GM12878 (cell line): ENCODE data around the gene KLK12. TPM values are rescaled to one million over a fixed set of nuclear protein-coding genes. Genes with fewer than 3 reads are reported as not detected.
"Not testable (repeated sequence)": the region's sequence is repeated elsewhere in the genome, so short reads cannot be mapped to it uniquely, and the experiment has no call there.

Experiments
- ATAC-seq: fragments of 200-7000 bp; cut with Tn5 transposase; 3 replicates; pipeline ENCODE4 v1.9.1; 2020; ENCODE audit warnings: mild to moderate bottlenecking, moderate library complexity
- BruUV-seq: library from RNA; stranded (reverse); fragments of 400-500 nt; replicated peaks from 2 replicates; lab custom pipeline; 2021; lab: Mats Ljungman, UMichigan
- CTCF ChIA-PET: fragments of 300-600 bp; sonication (Branson Sonifier 250); formaldehyde crosslinking; extraction: SDS; loops from one replicate; lab custom pipeline; 2021; ENCODE audit warnings: inconsistent platforms; lab: Yijun Ruan, JAX
- POLR2A ChIA-PET: fragments of 350-600 bp; formaldehyde crosslinking; extraction: SDS; loops from one replicate; lab custom pipeline; 2021; ENCODE audit warnings: inconsistent platforms; lab: Charles Lee
- RAD21 ChIA-PET: fragments of 300-600 bp; sonication (Branson Sonifier 250); formaldehyde crosslinking; loops from one replicate; lab custom pipeline; 2023; ENCODE audit warnings: antibody characterized with exemption; ENCODE audit not compliant: unreplicated experiment; lab: Charles Lee
- SMC1A ChIA-PET: fragments of 300-600 bp; sonication (Branson Sonifier 250); formaldehyde crosslinking; loops from one replicate; lab custom pipeline; 2023; ENCODE audit not compliant: unreplicated experiment, uncharacterized antibody; lab: Charles Lee
- DNase-seq: peaks from one replicate; pipeline ENCODE4 v3.0.0-alpha.2; 2011; ENCODE audit warnings: low read depth, low spot score
- FAIRE-seq: peaks from 3 replicates; lab custom pipeline; 2011; peaks lifted over from hg19 to GRCh38; lab: Jason Lieb, UNC
- H2AFZ ChIP-seq: 2 replicates; pipeline ENCODE4 v1.6.0; 2011; ENCODE audit warnings: low read depth, low read length, control low read depth; ENCODE audit not compliant: control insufficient read depth
- H3K27ac ChIP-seq: 2 replicates; pipeline ENCODE4 v1.5.1; 2011; ENCODE audit warnings: control low read depth; ENCODE audit not compliant: control insufficient read depth, insufficient read depth
- H3K27me3 ChIP-seq, 2 experiments: replicated peaks in 1 of 2; 2 replicates each; pipeline versions ENCODE4 v1.6.0 to v1.6.1; 2011; ENCODE audit warnings: low read length in 1 of 2; ENCODE audit not compliant: control insufficient read depth in 2 of 2, insufficient read depth in 2 of 2
- H3K36me3 ChIP-seq, 2 experiments: 2 replicates each; pipeline ENCODE4 v1.5.1; 2011; ENCODE audit warnings: low read length in 1 of 2; ENCODE audit not compliant: control insufficient read depth in 2 of 2, insufficient read depth in 2 of 2
- H3K4me1 ChIP-seq: 2 replicates; pipeline ENCODE4 v1.6.1; 2011; ENCODE audit warnings: mild to moderate bottlenecking, low read length, moderate library complexity, mixed read lengths; ENCODE audit not compliant: control insufficient read depth, insufficient read depth
- H3K4me2 ChIP-seq: 2 replicates; pipeline ENCODE4 v1.6.0; 2011; ENCODE audit warnings: control low read depth; ENCODE audit not compliant: control insufficient read depth, insufficient read depth
- H3K4me3 ChIP-seq: fragments of 200-600 bp; sonication (generic); 2 replicates; pipeline ENCODE4 v1.5.1; 2016
- H3K79me2 ChIP-seq: 2 replicates; pipeline ENCODE4 v1.6.0; 2011; ENCODE audit warnings: low read length; ENCODE audit not compliant: control insufficient read depth, insufficient read depth
- H3K9ac ChIP-seq: 2 replicates; pipeline ENCODE4 v1.8.0; 2011; ENCODE audit warnings: low read length, control low read depth, mixed read lengths; ENCODE audit not compliant: control insufficient read depth, insufficient read depth
- H3K9me3 ChIP-seq: replicated peaks from 3 replicates; pipeline ENCODE4 v1.5.1; 2011; ENCODE audit warnings: mild to moderate bottlenecking, low read length; ENCODE audit not compliant: control insufficient read depth, insufficient read depth
- H4K20me1 ChIP-seq: 2 replicates; pipeline ENCODE4 v1.6.0; 2011; ENCODE audit not compliant: control insufficient read depth, insufficient read depth
- DPF2 ChIP-seq: fragments of 450-650 bp; IDR thresholded peaks from 2 replicates; pipeline ENCODE4 v1.6.1; 2017; ENCODE audit warnings: mild to moderate bottlenecking
- ZNF274 ChIP-seq: IDR thresholded peaks from one replicate; pipeline ENCODE4 v1.8.0; 2011; ENCODE audit not compliant: insufficient read length, insufficient read depth
- WGBS: methylation state at CpG from one replicate; pipeline ENCODE4 v1.1.6; 2016; ENCODE audit warnings: low lambda C conversion rate; ENCODE audit not compliant: insufficient replicate concordance, insufficient coverage; ENCODE audit errors: missing lambda C conversion rate; 5-methylcytosine and 5-hydroxymethylcytosine counted together
- in situ Hi-C: fragments of 300-500 bp; cut with MboI; formaldehyde crosslinking; loops from 9 replicates; pipeline ENCODE4 v1.14.3; 2018; ENCODE audit warnings: mixed read lengths
- intact Hi-C: fragments of 100-400 bp; cut with micrococcal nuclease; formaldehyde crosslinking; loops from one replicate; pipeline ENCODE4 v1.14.2; 2022; ENCODE audit not compliant: unreplicated experiment
- polyA plus RNA-seq, 11 experiments: library from polyadenylated mRNA; depleted of rRNA in 4 of 11; unstranded in 6 of 11; stranded (reverse) in 5 of 11; fragments of >200 nt; fragmentation: Nextera tagmentation in 4 of 11; fragmentation: Illumina TruSeq in 1 of 11; extraction: Ambion mirVana in 4 of 11; extraction: Trizol in 1 of 11; gene quantifications; 1 replicate in 1 of 11; 2 replicates in 10 of 11; pipeline versions ENCODE4 v1.2.1 to v1.2.3, GENCODE V29; 2011 to 2016; ENCODE audit warnings: inconsistent platforms in 2 of 11, missing spikeins in 2 of 11, low read depth in 1 of 11
- total RNA-seq, 4 experiments: library from RNA; depleted of rRNA in 3 of 4; stranded (reverse); fragments of >200 nt in 3 of 4; fragmentation: Illumina TruSeq in 1 of 4; extraction: Trizol in 1 of 4; gene quantifications; 2 replicates each; pipeline versions ENCODE4 v1.2.1 to v1.2.3, GENCODE V29; 2013 to 2021
- TF ChIP-seq, protein P1 (sequence below): fragments of 450-650 bp; IDR thresholded peaks from 2 replicates; pipeline ENCODE4 v1.6.1; 2017; ENCODE audit warnings: mild to moderate bottlenecking
- TF ChIP-seq, protein P2 (sequence below): IDR thresholded peaks from 2 replicates; pipeline ENCODE4 v1.6.1; 2012; ENCODE audit warnings: low read depth, low read length, improper control_type of control experiment
- TF ChIP-seq, protein P3 (sequence below): IDR thresholded peaks from 2 replicates; pipeline ENCODE4 v1.6.1; 2012; ENCODE audit warnings: improper control_type of control experiment, low read depth, low read length; ENCODE audit not compliant: insufficient replicate concordance

The KLK12 gene
- total and polyA plus RNA-seq, 10 of the 15 experiments (the other 5 are each of a cell fraction or from before 2014, with no cell fraction given): not detected

DNA sequence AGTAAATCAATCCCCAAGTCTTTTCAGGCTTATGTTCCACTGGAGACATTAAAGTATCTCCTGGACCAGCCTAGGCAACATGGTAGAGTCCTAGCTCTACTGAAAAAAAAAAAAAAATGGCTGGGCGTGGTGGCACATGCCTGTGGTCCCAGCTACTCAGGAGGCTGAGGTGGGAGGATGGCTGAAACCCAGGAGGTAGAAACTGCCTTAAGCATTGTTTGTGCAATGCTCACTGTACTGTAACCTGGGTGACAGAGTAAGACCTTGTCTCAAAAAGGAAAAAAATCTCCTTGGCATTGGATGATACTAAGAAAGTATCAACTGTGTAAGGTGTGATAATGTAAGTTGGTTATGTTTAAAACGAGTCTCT is 42.2 kb downstream of the KLK12 start (continued):
- TF ChIP-seq, protein P1, sequence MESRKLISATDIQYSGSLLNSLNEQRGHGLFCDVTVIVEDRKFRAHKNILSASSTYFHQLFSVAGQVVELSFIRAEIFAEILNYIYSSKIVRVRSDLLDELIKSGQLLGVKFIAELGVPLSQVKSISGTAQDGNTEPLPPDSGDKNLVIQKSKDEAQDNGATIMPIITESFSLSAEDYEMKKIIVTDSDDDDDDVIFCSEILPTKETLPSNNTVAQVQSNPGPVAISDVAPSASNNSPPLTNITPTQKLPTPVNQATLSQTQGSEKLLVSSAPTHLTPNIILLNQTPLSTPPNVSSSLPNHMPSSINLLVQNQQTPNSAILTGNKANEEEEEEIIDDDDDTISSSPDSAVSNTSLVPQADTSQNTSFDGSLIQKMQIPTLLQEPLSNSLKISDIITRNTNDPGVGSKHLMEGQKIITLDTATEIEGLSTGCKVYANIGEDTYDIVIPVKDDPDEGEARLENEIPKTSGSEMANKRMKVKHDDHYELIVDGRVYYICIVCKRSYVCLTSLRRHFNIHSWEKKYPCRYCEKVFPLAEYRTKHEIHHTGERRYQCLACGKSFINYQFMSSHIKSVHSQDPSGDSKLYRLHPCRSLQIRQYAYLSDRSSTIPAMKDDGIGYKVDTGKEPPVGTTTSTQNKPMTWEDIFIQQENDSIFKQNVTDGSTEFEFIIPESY: no peak
- TF ChIP-seq, protein P2, sequence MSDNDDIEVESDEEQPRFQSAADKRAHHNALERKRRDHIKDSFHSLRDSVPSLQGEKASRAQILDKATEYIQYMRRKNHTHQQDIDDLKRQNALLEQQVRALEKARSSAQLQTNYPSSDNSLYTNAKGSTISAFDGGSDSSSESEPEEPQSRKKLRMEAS: no peak
- TF ChIP-seq, protein P3, sequence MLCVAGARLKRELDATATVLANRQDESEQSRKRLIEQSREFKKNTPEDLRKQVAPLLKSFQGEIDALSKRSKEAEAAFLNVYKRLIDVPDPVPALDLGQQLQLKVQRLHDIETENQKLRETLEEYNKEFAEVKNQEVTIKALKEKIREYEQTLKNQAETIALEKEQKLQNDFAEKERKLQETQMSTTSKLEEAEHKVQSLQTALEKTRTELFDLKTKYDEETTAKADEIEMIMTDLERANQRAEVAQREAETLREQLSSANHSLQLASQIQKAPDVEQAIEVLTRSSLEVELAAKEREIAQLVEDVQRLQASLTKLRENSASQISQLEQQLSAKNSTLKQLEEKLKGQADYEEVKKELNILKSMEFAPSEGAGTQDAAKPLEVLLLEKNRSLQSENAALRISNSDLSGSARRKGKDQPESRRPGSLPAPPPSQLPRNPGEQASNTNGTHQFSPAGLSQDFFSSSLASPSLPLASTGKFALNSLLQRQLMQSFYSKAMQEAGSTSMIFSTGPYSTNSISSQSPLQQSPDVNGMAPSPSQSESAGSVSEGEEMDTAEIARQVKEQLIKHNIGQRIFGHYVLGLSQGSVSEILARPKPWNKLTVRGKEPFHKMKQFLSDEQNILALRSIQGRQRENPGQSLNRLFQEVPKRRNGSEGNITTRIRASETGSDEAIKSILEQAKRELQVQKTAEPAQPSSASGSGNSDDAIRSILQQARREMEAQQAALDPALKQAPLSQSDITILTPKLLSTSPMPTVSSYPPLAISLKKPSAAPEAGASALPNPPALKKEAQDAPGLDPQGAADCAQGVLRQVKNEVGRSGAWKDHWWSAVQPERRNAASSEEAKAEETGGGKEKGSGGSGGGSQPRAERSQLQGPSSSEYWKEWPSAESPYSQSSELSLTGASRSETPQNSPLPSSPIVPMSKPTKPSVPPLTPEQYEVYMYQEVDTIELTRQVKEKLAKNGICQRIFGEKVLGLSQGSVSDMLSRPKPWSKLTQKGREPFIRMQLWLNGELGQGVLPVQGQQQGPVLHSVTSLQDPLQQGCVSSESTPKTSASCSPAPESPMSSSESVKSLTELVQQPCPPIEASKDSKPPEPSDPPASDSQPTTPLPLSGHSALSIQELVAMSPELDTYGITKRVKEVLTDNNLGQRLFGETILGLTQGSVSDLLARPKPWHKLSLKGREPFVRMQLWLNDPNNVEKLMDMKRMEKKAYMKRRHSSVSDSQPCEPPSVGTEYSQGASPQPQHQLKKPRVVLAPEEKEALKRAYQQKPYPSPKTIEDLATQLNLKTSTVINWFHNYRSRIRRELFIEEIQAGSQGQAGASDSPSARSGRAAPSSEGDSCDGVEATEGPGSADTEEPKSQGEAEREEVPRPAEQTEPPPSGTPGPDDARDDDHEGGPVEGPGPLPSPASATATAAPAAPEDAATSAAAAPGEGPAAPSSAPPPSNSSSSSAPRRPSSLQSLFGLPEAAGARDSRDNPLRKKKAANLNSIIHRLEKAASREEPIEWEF: no peak
- no peak for TF ChIP-seq DPF2
- no peak for TF ChIP-seq ZNF274

DNA sequence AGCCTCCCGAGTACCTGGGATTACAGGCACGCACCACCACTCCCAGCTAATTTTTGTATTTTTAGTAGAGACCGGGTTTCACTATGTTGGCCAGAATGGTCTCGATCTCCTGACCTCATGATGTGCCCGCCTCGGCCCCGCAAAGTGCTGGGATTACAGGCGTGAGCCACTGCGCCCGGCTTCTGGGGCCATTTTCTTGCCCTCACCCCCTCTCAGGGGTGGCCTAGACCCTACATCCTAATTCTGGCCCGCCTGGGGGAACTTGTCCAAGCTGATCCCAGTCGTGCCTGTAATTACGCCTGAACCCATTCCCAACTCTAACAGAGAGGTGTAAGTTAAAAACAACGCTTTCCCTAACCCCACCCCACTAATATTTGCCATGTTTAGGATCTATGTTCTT is 50.4 kb downstream of the KLK12 start:
- RAD21 ChIA-PET, POLR2A ChIA-PET: not testable (repeated sequence)

More for the DNA sequence above, 50.4 kb downstream of the KLK12 start:
- CTCF ChIA-PET, BruUV-seq, H4K20me1 ChIP-seq, H3K4me2 ChIP-seq, H2AFZ ChIP-seq, H3K27me3 ChIP-seq, H3K4me3 ChIP-seq, in situ Hi-C loops, H3K9me3 ChIP-seq, FAIRE-seq, H3K79me2 ChIP-seq, intact Hi-C loops, H3K4me1 ChIP-seq, DNase-seq, ATAC-seq, SMC1A ChIA-PET, H3K9ac ChIP-seq, H3K36me3 ChIP-seq, H3K27ac ChIP-seq: not testable (repeated sequence)
- 60% methylated on average over 14 of the region's 14 CpGs for WGBS
